Calu3 (cell line): Measurements from ENCODE around the gene LRRC10. TPM values are rescaled to one million over a fixed set of nuclear protein-coding genes. Genes with fewer than 3 reads are reported as not detected.

Source experiments
- BruUV-seq: library from RNA; stranded (reverse); fragments of 400-500 nt; replicated peaks from 2 replicates; lab custom pipeline; 2021; lab: Mats Ljungman, UMichigan
- CTCF ChIA-PET: fragments of 300-600 bp; sonication (Branson Sonifier 250); formaldehyde crosslinking; loops from one replicate; lab custom pipeline; 2022; ENCODE audit warnings: antibody characterized with exemption; lab: Charles Lee
- DNase-seq: peaks from one replicate; pipeline ENCODE4 v3.0.0; 2022
- H3K27ac Mint-ChIP-seq: one replicate; pipeline ENCODE4 v1.8.0; 2022; ENCODE audit warnings: mixed read lengths; ENCODE audit not compliant: unreplicated experiment
- H3K27me3 Mint-ChIP-seq: one replicate; pipeline ENCODE4 v1.8.0; 2022; ENCODE audit warnings: mixed read lengths; ENCODE audit not compliant: unreplicated experiment
- H3K36me3 Mint-ChIP-seq: one replicate; pipeline ENCODE4 v1.8.0; 2022; ENCODE audit warnings: mild to moderate bottlenecking, moderate library complexity, mixed read lengths; ENCODE audit not compliant: insufficient read depth, unreplicated experiment
- H3K4me1 Mint-ChIP-seq: one replicate; pipeline ENCODE4 v1.8.0; 2022; ENCODE audit warnings: mild to moderate bottlenecking, low read depth, mixed read lengths; ENCODE audit not compliant: unreplicated experiment
- H3K4me3 Mint-ChIP-seq: one replicate; pipeline ENCODE4 v1.8.0; 2022; ENCODE audit warnings: mild to moderate bottlenecking, low read depth, moderate library complexity, mixed read lengths; ENCODE audit not compliant: unreplicated experiment
- H3K9me3 Mint-ChIP-seq: one replicate; pipeline ENCODE4 v1.8.0; 2022; ENCODE audit warnings: low read depth, mixed read lengths; ENCODE audit not compliant: unreplicated experiment
- intact Hi-C: fragments of 100-400 bp; cut with micrococcal nuclease; formaldehyde crosslinking; loops from one replicate; pipeline ENCODE4 v1.10.0; 2022; ENCODE audit not compliant: unreplicated experiment
- total RNA-seq: library from RNA; stranded (reverse); gene quantifications from 2 replicates; pipeline ENCODE4 v1.2.3, GENCODE V29; 2022
- TF ChIP-seq, protein P1 (sequence below): fragments of 200-600 bp; IDR thresholded peaks from one replicate; pipeline ENCODE4 v1.8.0; 2022; ENCODE audit warnings: antibody characterized with exemption; ENCODE audit not compliant: unreplicated experiment

Gene LRRC10
- total RNA-seq, 1 experiment from 2014 or later = not detected

GRCh38 chr12:69589082-69589481, 21.6 kb downstream of the LRRC10 start:
- Mint-ChIP-seq H3K27ac (no peak overlapping the region), H3K36me3 (peaks cover 95% of the 10 kb centered on the region), H3K4me1 (no peaks in the 10 kb centered on the region), H3K9me3 (no peaks in the 10 kb centered on the region), H3K27me3 (no peaks in the 10 kb centered on the region), H3K4me3 (no peak overlapping the region)
- intact Hi-C loops = no loop called here
- TF ChIP-seq, protein P1, sequence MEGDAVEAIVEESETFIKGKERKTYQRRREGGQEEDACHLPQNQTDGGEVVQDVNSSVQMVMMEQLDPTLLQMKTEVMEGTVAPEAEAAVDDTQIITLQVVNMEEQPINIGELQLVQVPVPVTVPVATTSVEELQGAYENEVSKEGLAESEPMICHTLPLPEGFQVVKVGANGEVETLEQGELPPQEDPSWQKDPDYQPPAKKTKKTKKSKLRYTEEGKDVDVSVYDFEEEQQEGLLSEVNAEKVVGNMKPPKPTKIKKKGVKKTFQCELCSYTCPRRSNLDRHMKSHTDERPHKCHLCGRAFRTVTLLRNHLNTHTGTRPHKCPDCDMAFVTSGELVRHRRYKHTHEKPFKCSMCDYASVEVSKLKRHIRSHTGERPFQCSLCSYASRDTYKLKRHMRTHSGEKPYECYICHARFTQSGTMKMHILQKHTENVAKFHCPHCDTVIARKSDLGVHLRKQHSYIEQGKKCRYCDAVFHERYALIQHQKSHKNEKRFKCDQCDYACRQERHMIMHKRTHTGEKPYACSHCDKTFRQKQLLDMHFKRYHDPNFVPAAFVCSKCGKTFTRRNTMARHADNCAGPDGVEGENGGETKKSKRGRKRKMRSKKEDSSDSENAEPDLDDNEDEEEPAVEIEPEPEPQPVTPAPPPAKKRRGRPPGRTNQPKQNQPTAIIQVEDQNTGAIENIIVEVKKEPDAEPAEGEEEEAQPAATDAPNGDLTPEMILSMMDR = no peak
- CTCF ChIA-PET = no interaction called here
- BruUV-seq = no TSS peak
- DNase-seq = no peak

DNA sequence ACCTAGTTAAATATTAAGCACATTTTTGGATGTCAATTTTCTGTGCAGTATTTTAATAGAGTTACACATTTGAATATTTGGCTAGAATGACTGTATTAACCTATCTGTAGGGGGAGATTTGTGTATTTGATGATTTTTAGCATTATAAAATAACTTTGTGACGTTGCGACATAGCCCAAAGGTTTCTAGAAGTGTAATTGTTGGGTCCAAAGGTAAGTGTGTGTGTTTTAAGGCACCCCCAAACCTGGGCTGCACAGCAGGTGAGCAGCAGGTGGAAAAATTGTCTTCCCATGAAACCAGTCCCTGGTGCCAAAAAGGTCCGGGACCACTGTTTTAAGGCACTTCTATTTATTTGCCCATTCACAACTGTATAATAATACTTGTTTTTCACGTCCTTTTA, 22.2 kb downstream of the LRRC10 start:
- CTCF ChIA-PET = no interaction called here
- DNase-seq = no peak
- intact Hi-C loops = no loop called here
- H3K4me1 Mint-ChIP-seq = no peaks in the 10 kb centered on the region
- H3K4me3 Mint-ChIP-seq = no peak overlapping the region
- H3K36me3 Mint-ChIP-seq = peaks cover 91% of the 10 kb centered on the region
- TF ChIP-seq, protein P1 = no peak
- no peaks in the 10 kb centered on the region for H3K27me3 Mint-ChIP-seq
- no TSS peak for BruUV-seq
- H3K9me3 Mint-ChIP-seq = no peaks in the 10 kb centered on the region
- no peak overlapping the region for H3K27ac Mint-ChIP-seq

DNA sequence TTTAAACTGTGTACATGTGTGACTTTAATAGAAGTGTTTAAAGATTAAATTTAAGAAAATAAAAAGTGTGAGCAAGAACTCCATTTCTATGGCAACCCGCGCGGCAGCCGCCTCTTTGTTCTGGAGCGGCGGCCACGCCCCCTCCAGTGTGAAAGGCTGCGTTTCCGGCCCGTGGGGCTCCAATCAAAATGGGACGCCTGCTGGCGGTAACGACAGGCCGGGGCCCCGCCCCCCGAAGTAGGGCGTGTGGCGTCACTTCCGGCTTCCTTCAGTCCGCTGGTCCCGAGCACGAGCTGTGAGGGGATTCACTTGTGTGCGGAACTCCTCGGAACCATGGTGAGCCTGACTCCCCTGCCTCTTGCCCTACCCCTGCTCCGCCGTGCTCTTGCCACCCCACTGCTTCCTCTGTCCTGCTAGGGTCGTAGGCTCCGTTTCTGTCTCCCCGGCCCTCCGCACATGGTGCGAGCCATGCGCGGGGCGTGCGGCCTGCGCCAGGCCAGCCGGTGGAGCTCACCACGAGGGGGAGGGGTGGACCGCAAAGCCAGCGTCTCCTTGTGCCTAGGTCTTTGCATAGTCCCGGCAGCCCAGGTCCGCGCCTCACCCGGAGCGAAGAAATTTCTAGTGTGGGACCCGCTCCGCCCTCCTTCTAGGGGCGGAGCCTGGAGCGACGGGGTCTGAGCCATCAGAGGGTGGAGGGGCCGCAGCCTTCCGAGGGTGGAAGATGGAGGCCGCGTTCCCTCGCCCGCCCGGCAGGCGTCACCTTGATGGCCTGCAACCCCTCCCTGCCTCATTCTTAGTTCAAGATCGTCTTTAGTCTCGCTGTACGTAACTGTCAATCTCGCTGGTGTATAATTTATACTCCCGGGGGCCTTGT, 25.3 kb downstream of the LRRC10 start, which contains the start of gene CCT2:
TSS of gene CCT2 (plus strand) at position 271 of the 874 bp plus-strand sequence. CDS start at position 334, 63 bp downstream.
- intact Hi-C loops = no loop called here
- BruUV-seq = TSS peak; percentile 97
- Mint-ChIP-seq H3K4me1 (peaks cover 6% of the 10 kb centered on the region), H3K9me3 (no peaks in the 10 kb centered on the region), H3K27me3 (no peaks in the 10 kb centered on the region), H3K27ac (peak within 1 kb of the TSS; percentile 98), H3K36me3 (peaks cover 60% of the 10 kb centered on the region), H3K4me3 (peak within 1 kb of the TSS; percentile 100)
- TF ChIP-seq, protein P1 = no peak
- CTCF ChIA-PET = interaction anchor here (0.6 to 1.2 kb wide), 7 partner anchors 14 to 227 kb away, joined by 3 to 4 read pairs (median 3); no protein-coding TSS in a partner anchor
- DNase-seq = peak; percentile 99

GRCh38 chr12:69583203-69583602, 27.5 kb downstream of the LRRC10 start:
- Mint-ChIP-seq H3K4me1 (peaks cover 10% of the 10 kb centered on the region), H3K9me3 (no peaks in the 10 kb centered on the region), H3K27ac (no peak overlapping the region), H3K27me3 (no peaks in the 10 kb centered on the region), H3K36me3 (peaks cover 37% of the 10 kb centered on the region), H3K4me3 (no peak overlapping the region)
- peak; percentile 15 for DNase-seq
- no TSS peak for BruUV-seq
- intact Hi-C loops = no loop called here
- TF ChIP-seq, protein P1 = no peak
- CTCF ChIA-PET = no interaction called here
